ENCODE data around the gene IRAK1. TPM values are rescaled to one million over a fixed set of nuclear protein-coding genes. Genes with fewer than 3 reads are reported as not detected.

The IRAK1 gene
- polyA plus RNA-seq, 4 donors: 57.2 to 135 (median 117) TPM

DNA sequence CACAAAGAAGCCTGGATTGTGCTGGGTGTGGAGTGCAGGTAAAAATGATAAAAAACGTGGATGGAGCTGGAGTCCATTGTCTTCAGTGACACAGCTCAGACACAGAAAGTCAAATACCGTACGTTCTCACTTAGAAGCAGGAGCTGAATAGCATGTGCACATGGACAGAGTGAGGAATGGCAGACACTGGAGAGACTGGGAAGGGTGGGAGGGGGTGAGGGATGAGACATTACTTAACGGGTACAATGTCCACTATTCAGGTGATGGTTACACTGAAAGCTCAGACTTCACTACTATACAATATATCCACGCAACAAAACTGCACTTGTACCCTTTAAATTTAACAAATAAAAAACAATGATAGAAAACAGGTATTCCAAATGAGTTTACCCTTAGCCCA is 18.1 kb upstream of the IRAK1 start:
- H3K27ac ChIP-seq (ENCODE audit: low read depth in 1 of 3, low read length in 2 of 3): no peak overlapping the region
- peak in 1 of 2 donors; percentile 31 for DNase-seq
- H3K4me1 ChIP-seq (ENCODE audit: control insufficient read depth in 3 of 3, insufficient read depth in 2 of 3, low read depth in 1 of 3, low read length in 2 of 3): peaks cover 0 to 8% (median 0%) of the 10 kb centered on the region in 3 donors
- H3K27me3 ChIP-seq (ENCODE audit: control insufficient read depth in 3 of 3, insufficient read depth in 3 of 3, low read length in 3 of 3): no peaks in the 10 kb centered on the region
- no peak overlapping the region for H3K4me3 ChIP-seq (ENCODE audit: low read depth in 1 of 3, low read length in 3 of 3)
- FAIRE-seq: no peak
- H3K9me3 ChIP-seq (ENCODE audit: control insufficient read depth in 2 of 2, insufficient read depth in 1 of 2, low read depth in 1 of 2, low read length in 1 of 2): no peaks in the 10 kb centered on the region
- WGBS, 3 donors: 68 to 85% (median 77%) methylated on average over 5 of the region's 5 CpGs
- H3K36me3 ChIP-seq (ENCODE audit: control insufficient read depth in 3 of 3, insufficient read depth in 2 of 3, low read depth in 1 of 3, low read length in 3 of 3): peaks cover 0 to 29% (median 2%) of the 10 kb centered on the region in 3 donors

DNA sequence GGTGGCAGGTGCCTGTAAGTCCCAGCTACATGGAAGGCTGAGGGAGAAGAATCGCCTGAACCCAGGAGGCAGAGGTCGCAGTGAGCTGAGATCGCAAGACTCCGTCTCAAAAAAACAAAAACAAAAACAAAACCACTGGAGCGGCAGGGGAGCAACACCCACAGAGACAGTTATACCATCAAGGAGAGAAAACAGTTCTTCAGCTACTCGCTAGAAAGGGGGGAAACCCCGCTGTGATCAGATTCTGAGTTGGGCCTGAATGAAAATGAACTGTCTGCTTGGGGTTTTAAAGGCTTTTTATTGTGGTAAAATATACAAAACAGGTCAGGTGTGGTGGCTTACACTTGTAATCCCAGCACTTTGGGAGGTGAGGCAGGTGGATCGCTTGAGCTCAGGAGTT is 16.8 kb upstream of the IRAK1 start:
- 70 to 90% (median 81%) methylated on average over 8 of the region's 8 CpGs for WGBS, 3 donors
- H3K27me3 ChIP-seq (ENCODE audit: control insufficient read depth in 3 of 3, insufficient read depth in 3 of 3, low read length in 3 of 3): no peaks in the 10 kb centered on the region
- peaks cover 0 to 4% (median 0%) of the 10 kb centered on the region in 3 donors for H3K4me1 ChIP-seq (ENCODE audit: control insufficient read depth in 3 of 3, insufficient read depth in 2 of 3, low read depth in 1 of 3, low read length in 2 of 3)
- no peaks in the 10 kb centered on the region for H3K9me3 ChIP-seq (ENCODE audit: control insufficient read depth in 2 of 2, insufficient read depth in 1 of 2, low read depth in 1 of 2, low read length in 1 of 2)
- no peak overlapping the region for H3K27ac ChIP-seq (ENCODE audit: low read depth in 1 of 3, low read length in 2 of 3)
- DNase-seq (no peak), FAIRE-seq (no peak)
- H3K4me3 ChIP-seq (ENCODE audit: low read depth in 1 of 3, low read length in 3 of 3): no peak overlapping the region
- H3K36me3 ChIP-seq (ENCODE audit: control insufficient read depth in 3 of 3, insufficient read depth in 2 of 3, low read depth in 1 of 3, low read length in 3 of 3): peaks cover 2 to 41% (median 4%) of the 10 kb centered on the region in 3 donors

DNA sequence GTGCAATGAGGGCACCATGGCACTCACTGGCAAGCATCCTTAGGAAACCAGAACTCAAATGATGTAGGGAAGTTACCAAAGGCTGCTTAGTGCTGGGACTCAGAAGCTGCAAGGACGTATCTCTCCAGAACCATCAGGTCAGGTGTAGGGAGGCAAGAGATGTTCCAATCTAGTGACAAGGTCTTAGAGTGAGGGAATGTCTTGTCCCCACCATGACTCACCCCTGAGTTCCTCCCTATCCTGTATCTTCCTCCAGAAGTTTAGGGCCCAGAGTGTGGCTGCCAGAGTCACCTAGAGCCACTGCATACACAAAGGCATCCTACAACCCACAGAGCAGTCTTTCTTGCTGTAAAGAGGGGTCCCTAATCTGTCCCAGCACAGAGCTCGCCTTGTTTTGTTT is 14.1 kb upstream of the IRAK1 start:
- peaks cover 2 to 48% (median 11%) of the 10 kb centered on the region in 3 donors for H3K36me3 ChIP-seq (ENCODE audit: control insufficient read depth in 3 of 3, insufficient read depth in 2 of 3, low read depth in 1 of 3, low read length in 3 of 3)
- DNase-seq (no peak), FAIRE-seq (no peak)
- H3K27ac ChIP-seq (ENCODE audit: low read depth in 1 of 3, low read length in 2 of 3): no peak overlapping the region
- 78 to 96% (median 94%) methylated on average over 2 of the region's 2 CpGs for WGBS, 3 donors
- H3K4me1 ChIP-seq (ENCODE audit: control insufficient read depth in 3 of 3, insufficient read depth in 2 of 3, low read depth in 1 of 3, low read length in 2 of 3): peaks cover 0 to 9% (median 0%) of the 10 kb centered on the region in 3 donors
- H3K9me3 ChIP-seq (ENCODE audit: control insufficient read depth in 2 of 2, insufficient read depth in 1 of 2, low read depth in 1 of 2, low read length in 1 of 2): no peaks in the 10 kb centered on the region
- H3K4me3 ChIP-seq (ENCODE audit: low read depth in 1 of 3, low read length in 3 of 3): no peak overlapping the region
- no peaks in the 10 kb centered on the region for H3K27me3 ChIP-seq (ENCODE audit: control insufficient read depth in 3 of 3, insufficient read depth in 3 of 3, low read length in 3 of 3)

DNA sequence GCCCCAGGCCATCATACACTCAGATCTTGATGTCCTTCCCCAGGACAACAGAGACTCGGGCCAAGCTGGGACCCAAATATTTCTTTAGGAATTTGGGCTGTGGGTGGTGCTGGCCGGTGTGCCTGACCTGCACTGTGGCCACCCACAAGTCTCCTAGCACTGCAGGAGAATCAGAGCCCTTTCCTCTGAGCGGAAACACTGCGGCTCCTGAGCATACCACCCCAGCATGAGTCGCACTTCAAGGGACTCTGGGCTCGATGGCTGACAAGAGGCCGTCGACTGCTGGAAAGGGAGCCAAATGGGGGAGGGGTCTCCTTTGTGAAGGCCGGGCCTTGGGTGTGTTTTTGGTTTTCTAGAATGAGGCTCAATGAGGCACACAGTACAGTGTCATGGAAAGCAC is 13.0 kb upstream of the IRAK1 start:
- Histone ChIP-seq H3K27ac (ENCODE audit: low read depth in 1 of 3, low read length in 2 of 3) (no peak overlapping the region), H3K27me3 (ENCODE audit: control insufficient read depth in 3 of 3, insufficient read depth in 3 of 3, low read length in 3 of 3) (no peaks in the 10 kb centered on the region), H3K9me3 (ENCODE audit: control insufficient read depth in 2 of 2, insufficient read depth in 1 of 2, low read depth in 1 of 2, low read length in 1 of 2) (no peaks in the 10 kb centered on the region), H3K36me3 (ENCODE audit: control insufficient read depth in 3 of 3, insufficient read depth in 2 of 3, low read depth in 1 of 3, low read length in 3 of 3) (peaks cover 2 to 53% (median 14%) of the 10 kb centered on the region in 3 donors), H3K4me1 (ENCODE audit: control insufficient read depth in 3 of 3, insufficient read depth in 2 of 3, low read depth in 1 of 3, low read length in 2 of 3) (peaks cover 0 to 9% (median 0%) of the 10 kb centered on the region in 3 donors), H3K4me3 (ENCODE audit: low read depth in 1 of 3, low read length in 3 of 3) (no peak overlapping the region)
- FAIRE-seq (no peak), DNase-seq (no peak)
- WGBS, 3 donors: 79 to 87% (median 83%) methylated on average over 9 of the region's 9 CpGs

DNA sequence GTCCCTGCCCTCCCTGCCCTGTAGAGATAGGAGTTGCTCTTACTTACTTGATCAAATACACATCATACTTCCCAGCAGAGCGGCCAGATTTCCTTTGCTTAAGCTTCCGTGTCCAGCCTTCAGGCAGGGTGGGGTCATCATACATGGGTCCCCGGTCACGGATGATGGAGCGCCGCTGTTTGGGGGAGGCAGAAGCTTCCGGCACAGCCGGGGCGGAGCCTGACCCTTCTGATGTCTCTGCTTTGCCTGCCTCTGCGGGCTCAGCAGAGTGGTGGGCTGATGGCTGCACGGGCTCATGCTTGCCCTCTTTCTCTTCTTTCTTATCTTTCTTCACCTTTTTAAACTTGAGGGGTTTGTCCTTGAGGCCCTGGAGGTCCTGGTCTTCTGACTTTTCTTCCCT is 12.5 kb upstream of the IRAK1 start:
- Histone ChIP-seq H3K4me3 (ENCODE audit: low read depth in 1 of 3, low read length in 3 of 3) (no peak overlapping the region), H3K4me1 (ENCODE audit: control insufficient read depth in 3 of 3, insufficient read depth in 2 of 3, low read depth in 1 of 3, low read length in 2 of 3) (peaks cover 0 to 9% (median 0%) of the 10 kb centered on the region in 3 donors), H3K27ac (ENCODE audit: low read depth in 1 of 3, low read length in 2 of 3) (no peak overlapping the region), H3K9me3 (ENCODE audit: control insufficient read depth in 2 of 2, insufficient read depth in 1 of 2, low read depth in 1 of 2, low read length in 1 of 2) (no peaks in the 10 kb centered on the region), H3K36me3 (ENCODE audit: control insufficient read depth in 3 of 3, insufficient read depth in 2 of 3, low read depth in 1 of 3, low read length in 3 of 3) (peaks cover 2 to 58% (median 14%) of the 10 kb centered on the region in 3 donors), H3K27me3 (ENCODE audit: control insufficient read depth in 3 of 3, insufficient read depth in 3 of 3, low read length in 3 of 3) (no peaks in the 10 kb centered on the region)
- no peak for FAIRE-seq
- 90 to 92% (median 92%) methylated on average over 11 of the region's 11 CpGs for WGBS, 3 donors
- DNase-seq: no peak

DNA sequence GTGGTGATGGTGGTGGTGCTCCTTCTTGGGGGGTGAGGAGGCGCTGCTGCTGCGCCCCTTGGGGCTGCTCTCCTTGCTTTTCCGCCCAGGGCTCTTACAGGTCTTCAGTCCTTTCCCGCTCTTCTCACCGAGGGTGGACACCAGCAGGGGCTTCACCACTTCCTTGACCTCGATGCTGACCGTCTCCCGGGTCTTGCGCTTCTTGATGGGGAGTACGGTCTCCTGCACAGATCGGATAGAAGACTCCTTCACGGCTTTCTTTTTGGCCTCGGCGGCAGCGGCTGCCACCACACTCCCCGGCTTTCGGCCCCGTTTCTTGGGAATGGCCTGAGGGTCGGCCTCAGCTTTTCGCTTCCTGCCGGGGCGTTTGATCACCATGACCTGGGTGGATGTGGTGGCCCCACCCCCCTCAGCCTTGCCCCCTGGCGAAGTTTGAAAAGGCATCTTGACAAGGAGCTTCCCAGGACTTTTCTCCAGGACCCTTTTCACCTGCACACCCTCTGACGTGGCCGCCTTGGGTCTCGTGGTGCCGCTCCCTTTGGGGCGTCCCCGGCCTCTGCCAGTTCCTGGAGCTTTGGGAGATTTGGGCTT is 11.1 kb upstream of the IRAK1 start:
- H3K4me3 ChIP-seq (ENCODE audit: low read depth in 1 of 3, low read length in 3 of 3): no peak overlapping the region
- no peaks in the 10 kb centered on the region for H3K9me3 ChIP-seq (ENCODE audit: control insufficient read depth in 2 of 2, insufficient read depth in 1 of 2, low read depth in 1 of 2, low read length in 1 of 2)
- peaks cover 2 to 66% (median 14%) of the 10 kb centered on the region in 3 donors for H3K36me3 ChIP-seq (ENCODE audit: control insufficient read depth in 3 of 3, insufficient read depth in 2 of 3, low read depth in 1 of 3, low read length in 3 of 3)
- FAIRE-seq (no peak), DNase-seq (no peak)
- 92 to 94% (median 93%) methylated on average over 24 to 29 of the region's 29 CpGs for WGBS, 3 donors
- no peaks in the 10 kb centered on the region for H3K27me3 ChIP-seq (ENCODE audit: control insufficient read depth in 3 of 3, insufficient read depth in 3 of 3, low read length in 3 of 3)
- H3K27ac ChIP-seq (ENCODE audit: low read depth in 1 of 3, low read length in 2 of 3): no peak overlapping the region
- H3K4me1 ChIP-seq (ENCODE audit: control insufficient read depth in 3 of 3, insufficient read depth in 2 of 3, low read depth in 1 of 3, low read length in 2 of 3): peaks cover 0 to 9% (median 0%) of the 10 kb centered on the region in 3 donors

DNA sequence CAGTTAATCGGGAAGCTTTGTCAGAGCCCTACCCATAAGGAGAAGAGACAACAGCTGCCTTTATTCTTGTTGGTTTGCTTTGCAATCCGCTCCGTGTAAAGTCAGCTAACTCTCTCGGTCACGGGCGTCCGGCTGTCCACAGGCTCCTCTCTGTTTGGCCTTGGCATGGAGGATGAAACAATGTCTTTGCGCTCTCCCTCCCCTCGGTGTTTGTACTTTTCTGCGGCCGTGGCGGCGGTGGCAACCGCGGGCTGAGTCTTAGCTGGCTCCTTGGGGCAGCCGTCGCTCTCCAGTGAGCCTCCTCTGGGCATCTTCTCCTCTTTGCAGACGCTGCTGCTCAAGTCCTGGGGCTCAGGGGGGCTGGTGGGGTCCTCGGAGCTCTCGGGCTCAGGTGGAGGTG is 10.6 kb upstream of the IRAK1 start:
- Histone ChIP-seq H3K4me1 (ENCODE audit: control insufficient read depth in 3 of 3, insufficient read depth in 2 of 3, low read depth in 1 of 3, low read length in 2 of 3) (peaks cover 0 to 9% (median 0%) of the 10 kb centered on the region in 3 donors), H3K36me3 (ENCODE audit: control insufficient read depth in 3 of 3, insufficient read depth in 2 of 3, low read depth in 1 of 3, low read length in 3 of 3) (peaks cover under 1 to 69% (median 14%) of the 10 kb centered on the region in 3 donors), H3K27me3 (ENCODE audit: control insufficient read depth in 3 of 3, insufficient read depth in 3 of 3, low read length in 3 of 3) (no peaks in the 10 kb centered on the region), H3K27ac (ENCODE audit: low read depth in 1 of 3, low read length in 2 of 3) (no peak overlapping the region), H3K9me3 (ENCODE audit: control insufficient read depth in 2 of 2, insufficient read depth in 1 of 2, low read depth in 1 of 2, low read length in 1 of 2) (no peaks in the 10 kb centered on the region), H3K4me3 (ENCODE audit: low read depth in 1 of 3, low read length in 3 of 3) (no peak overlapping the region)
- 90 to 91% (median 91%) methylated on average over 17 to 20 of the region's 20 CpGs for WGBS, 3 donors
- no peak for FAIRE-seq
- DNase-seq: no peak

DNA sequence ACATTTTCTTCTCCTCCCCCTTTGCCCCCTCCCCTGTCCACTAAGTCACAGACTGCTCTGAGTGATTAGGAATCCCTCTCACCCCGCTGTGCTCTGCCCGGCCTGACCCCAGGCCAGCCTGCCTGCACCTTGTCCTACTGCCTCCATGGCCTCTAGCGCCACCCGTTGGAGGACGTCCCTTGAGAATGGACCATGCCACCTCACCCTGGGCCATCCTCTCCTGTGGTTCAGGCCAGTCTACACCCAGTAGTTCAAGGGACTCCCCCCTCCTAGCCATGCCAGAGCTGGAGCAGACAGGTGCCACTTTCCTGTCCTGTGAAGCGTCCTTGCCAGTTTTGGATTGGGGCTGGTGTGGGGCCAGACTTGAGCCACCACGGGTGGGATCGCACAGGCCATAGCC is 9.7 kb upstream of the IRAK1 start:
- H3K9me3 ChIP-seq (ENCODE audit: control insufficient read depth in 2 of 2, insufficient read depth in 1 of 2, low read depth in 1 of 2, low read length in 1 of 2): no peaks in the 10 kb centered on the region
- H3K4me3 ChIP-seq (ENCODE audit: low read depth in 1 of 3, low read length in 3 of 3): no peak overlapping the region
- H3K27me3 ChIP-seq (ENCODE audit: control insufficient read depth in 3 of 3, insufficient read depth in 3 of 3, low read length in 3 of 3): no peaks in the 10 kb centered on the region
- H3K27ac ChIP-seq (ENCODE audit: low read depth in 1 of 3, low read length in 2 of 3): peak overlapping the region in 1 of 3 donors; percentile 54
- WGBS, 3 donors: 30 to 66% (median 47%) methylated on average over 8 of the region's 8 CpGs
- no peak for FAIRE-seq
- peak in 1 of 2 donors; percentile 65 for DNase-seq
- H3K4me1 ChIP-seq (ENCODE audit: control insufficient read depth in 3 of 3, insufficient read depth in 2 of 3, low read depth in 1 of 3, low read length in 2 of 3): peaks cover 0 to 9% (median 0%) of the 10 kb centered on the region in 3 donors
- H3K36me3 ChIP-seq (ENCODE audit: control insufficient read depth in 3 of 3, insufficient read depth in 2 of 3, low read depth in 1 of 3, low read length in 3 of 3): peaks cover 0 to 71% (median 14%) of the 10 kb centered on the region in 3 donors
